Tibial artery (tissue), 4 donors: ENCODE results near the gene ERMAP.

Experiments
- DNase-seq, 2 donors: peaks; one replicate each; pipeline ENCODE4 v3.0.0-alpha.2; 2019
- H3K27ac ChIP-seq, 2 donors: fragments of 200-600 bp; sonication (generic) in 1 of 2; 1 replicate in 1 of 2; 2 replicates in 1 of 2; pipeline ENCODE4 v1.5.1; 2018 to 2019; ENCODE audit warnings: mild to moderate bottlenecking in 1 of 2
- H3K27me3 ChIP-seq, 2 donors: fragments of 200-600 bp; sonication (generic) in 1 of 2; one replicate each; pipeline versions ENCODE4 v1.5.1 to v1.6.0; 2016 to 2019
- H3K36me3 ChIP-seq, 3 donors: fragments of 200-600 bp; sonication (generic) in 2 of 3; one replicate each; pipeline ENCODE4 v1.5.1; 2016 to 2019; ENCODE audit warnings: mild to moderate bottlenecking in 2 of 3
- H3K4me1 ChIP-seq, 4 donors: fragments of 200-600 bp; sonication (generic) in 2 of 4; 1 replicate in 3 of 4; 2 replicates in 1 of 4; pipeline ENCODE4 v1.5.1; 2016 to 2019
- H3K4me3 ChIP-seq, 2 donors: fragments of 200-600 bp; sonication (generic) in 1 of 2; 1 replicate in 1 of 2; 2 replicates in 1 of 2; pipeline ENCODE4 v1.5.1; 2018 to 2019; ENCODE audit warnings: mild to moderate bottlenecking in 2 of 2
- H3K9me3 ChIP-seq, 3 donors: fragments of 200-600 bp; sonication (generic) in 1 of 3; one replicate each; pipeline ENCODE4 v1.5.1; 2016 to 2019
- CTCF ChIP-seq, 2 experiments: fragments of 200-600 bp in 1 of 2; fragments of 450-650 bp in 1 of 2; IDR thresholded peaks; one replicate each; pipeline ENCODE4 v1.5.1; 2017 to 2019; ENCODE audit warnings: antibody characterized with exemption in 2 of 2, mild to moderate bottlenecking in 1 of 2, moderate library complexity in 1 of 2
- intact Hi-C: fragments of 100-400 bp; cut with DNase I; formaldehyde crosslinking; loops from one replicate; pipeline ENCODE4 v1.15.0; 2023; ENCODE audit warnings: low total_unique reads

The ERMAP gene

GRCh38 chr1:42848823-42849537, 32.1 kb downstream of the ERMAP start:
- Histone ChIP-seq H3K36me3 (peaks cover 22 to 31% (median 28%) of the 10 kb centered on the region in 3 donors), H3K27me3 (no peaks in the 10 kb centered on the region), H3K9me3 (peaks cover 0 to 8% (median 0%) of the 10 kb centered on the region in 3 donors), H3K4me3 (no peak overlapping the region), H3K27ac (no peak overlapping the region), H3K4me1 (peaks cover 0 to 24% (median 13%) of the 10 kb centered on the region in 4 donors)
- no peak for DNase-seq
- TF ChIP-seq CTCF (IDR thresholded peaks at IDR 0.05) = no peak
- intact Hi-C loops = loop anchor here (10.0 kb wide), 1 partner anchor 164 kb away; the partner anchor contains the start of gene YBX1

- H3K36me3 ChIP-seq = peaks cover 22 to 31% (median 28%) of the 10 kb centered on the region in 3 donors
- intact Hi-C loops = loop anchor here (10.0 kb wide), 1 partner anchor 165 kb away; the partner anchor contains the start of gene YBX1
- peaks cover 0 to 8% (median 0%) of the 10 kb centered on the region in 3 donors for H3K9me3 ChIP-seq
- TF ChIP-seq CTCF (IDR thresholded peaks at IDR 0.05) = no peak
- H3K27me3 ChIP-seq = no peaks in the 10 kb centered on the region
- peaks cover 0 to 24% (median 13%) of the 10 kb centered on the region in 4 donors for H3K4me1 ChIP-seq
- H3K4me3 ChIP-seq = no peak overlapping the region
- no peak for DNase-seq
- H3K27ac ChIP-seq = no peak overlapping the region
Observed at GRCh38 chr1:42849944-42850343, 33.0 kb downstream of the ERMAP start.

GRCh38 chr1:42851420-42851819, 34.5 kb downstream of the ERMAP start:
- DNase-seq = no peak
- intact Hi-C loops = no loop called here
- H3K27ac ChIP-seq = no peak overlapping the region
- peaks cover 0 to 8% (median 0%) of the 10 kb centered on the region in 3 donors for H3K9me3 ChIP-seq
- H3K4me3 ChIP-seq = no peak overlapping the region
- no peak for TF ChIP-seq CTCF (IDR thresholded peaks at IDR 0.05)
- H3K36me3 ChIP-seq = peaks cover 22 to 31% (median 28%) of the 10 kb centered on the region in 3 donors
- H3K4me1 ChIP-seq = peaks cover 0 to 15% (median 8%) of the 10 kb centered on the region in 4 donors
- no peaks in the 10 kb centered on the region for H3K27me3 ChIP-seq

- H3K9me3 ChIP-seq = peaks cover 0 to 8% (median 0%) of the 10 kb centered on the region in 3 donors
- H3K4me3 ChIP-seq = no peak overlapping the region
- peaks cover 0 to 13% (median 7%) of the 10 kb centered on the region in 4 donors for H3K4me1 ChIP-seq
- no peak for TF ChIP-seq CTCF (IDR thresholded peaks at IDR 0.05)
- no peak for DNase-seq
- H3K27ac ChIP-seq = no peak overlapping the region
- no peaks in the 10 kb centered on the region for H3K27me3 ChIP-seq
- peaks cover 22 to 31% (median 28%) of the 10 kb centered on the region in 3 donors for H3K36me3 ChIP-seq
- intact Hi-C loops = no loop called here
Observed at GRCh38 chr1:42851960-42852607, 35.2 kb downstream of the ERMAP start.

- Histone ChIP-seq H3K4me3 (no peak overlapping the region), H3K36me3 (peaks cover 22 to 31% (median 28%) of the 10 kb centered on the region in 3 donors), H3K9me3 (peaks cover 0 to 8% (median 0%) of the 10 kb centered on the region in 3 donors), H3K27me3 (no peaks in the 10 kb centered on the region), H3K4me1 (peaks cover 0 to 8% (median 3%) of the 10 kb centered on the region in 4 donors), H3K27ac (no peak overlapping the region)
- intact Hi-C loops = no loop called here
- no peak for TF ChIP-seq CTCF (IDR thresholded peaks at IDR 0.05)
- DNase-seq = no peak
Observed at GRCh38 chr1:42852608-42852980, 35.7 kb downstream of the ERMAP start.
